Upper lobe of left lung (tissue), 6 donors: ENCODE results near the gene ACP7. TPM values are rescaled to one million over a fixed set of nuclear protein-coding genes. Genes with fewer than 3 reads are reported as not detected.
"Not testable (repeated sequence)": the region's sequence is repeated elsewhere in the genome, so short reads cannot be mapped to it uniquely, and the experiment has no call there.

ENCODE experiments used
- ATAC-seq, 2 donors: fragments of 200-7000 bp; cut with Tn5 transposase; one replicate each; pipeline ENCODE4 v1.9.1; 2022; ENCODE audit warnings: mild to moderate bottlenecking in 2 of 2, moderate library complexity in 2 of 2; ENCODE audit not compliant: low FRiP score in 2 of 2
- DNase-seq, 2 donors: peaks; one replicate each; pipeline ENCODE4 v3.0.0-alpha.2; 2019 to 2020
- H3K27ac ChIP-seq, 4 donors: fragments of 200-600 bp; sonication (generic); one replicate each; pipeline ENCODE4 v1.5.1; 2016 to 2019
- H3K27me3 ChIP-seq, 4 donors: fragments of 200-600 bp; sonication (generic); one replicate each; pipeline ENCODE4 v1.5.1; 2017 to 2019
- H3K36me3 ChIP-seq, 4 donors: fragments of 200-600 bp; sonication (generic); one replicate each; pipeline ENCODE4 v1.5.1; 2016 to 2019
- H3K4me1 ChIP-seq, 4 donors: fragments of 200-600 bp; sonication (generic); one replicate each; pipeline ENCODE4 v1.5.1; 2018 to 2019
- H3K4me3 ChIP-seq, 4 donors: fragments of 200-600 bp; sonication (generic); one replicate each; pipeline ENCODE4 v1.5.1; 2017 to 2019; ENCODE audit warnings: mild to moderate bottlenecking in 2 of 4, moderate library complexity in 1 of 4
- H3K9me3 ChIP-seq, 4 donors: fragments of 200-600 bp; sonication (generic); one replicate each; pipeline ENCODE4 v1.5.1; 2018 to 2019
- CTCF ChIP-seq, 6 experiments: fragments of 450-650 bp in 4 of 6; fragments of 200-600 bp in 2 of 6; sonication (generic) in 2 of 6; IDR thresholded peaks; one replicate each; pipeline ENCODE4 v1.5.1; 2016 to 2019; ENCODE audit warnings: antibody characterized with exemption in 6 of 6
- EP300 ChIP-seq, 4 donors: sonication (generic); formaldehyde crosslinking; IDR thresholded peaks; one replicate each; pipeline ENCODE4 v1.5.1; 2017; ENCODE audit warnings: antibody characterized with exemption in 4 of 4, control low read depth in 2 of 4
- POLR2A ChIP-seq, 4 donors: fragments of 450-650 bp; IDR thresholded peaks; one replicate each; pipeline ENCODE4 v1.5.1; 2016 to 2017; ENCODE audit warnings: antibody characterized with exemption in 4 of 4, mild to moderate bottlenecking in 2 of 4
- POLR2AphosphoS5 ChIP-seq, 2 donors: sonication (generic); formaldehyde crosslinking; IDR thresholded peaks; one replicate each; pipeline ENCODE4 v1.5.1; 2017; ENCODE audit warnings: antibody characterized with exemption in 2 of 2
- WGBS, 2 donors: methylation state at CpG; one replicate each; pipeline ENCODE4 v1.1.5; 2017 to 2018; 5-methylcytosine and 5-hydroxymethylcytosine counted together
- total RNA-seq, 6 donors: library from RNA; depleted of rRNA in 4 of 6; stranded (reverse); fragments of >200 nt in 4 of 6; gene quantifications; one replicate each; pipeline versions ENCODE4 v1.1.0 to v1.2.1, GENCODE V29; 2016 to 2021
- donor health status: DM: no; HTN: no; CAD: no; lungs with moderate emphysema.
- donor health status: DM: no; HTN: yes; CAD: no; lungs with severe emphysema.

Gene ACP7
- total RNA-seq, 6 donors from 2014 or later, result not detected

- H3K27ac ChIP-seq, result no peak overlapping the region
- no peak for ATAC-seq
- H3K9me3 ChIP-seq, result no peaks in the 10 kb centered on the region
- no peaks in the 10 kb centered on the region for H3K27me3 ChIP-seq
- no peak for DNase-seq
- TF ChIP-seq EP300 (IDR thresholded peaks at IDR 0.05), result no peak
- TF ChIP-seq POLR2AphosphoS5 (IDR thresholded peaks at IDR 0.05), result no peak
- no peak for TF ChIP-seq POLR2A (IDR thresholded peaks at IDR 0.05)
- TF ChIP-seq CTCF (IDR thresholded peaks at IDR 0.05), result no peak
- H3K4me1 ChIP-seq, result no peaks in the 10 kb centered on the region
- 50 to 51% methylated on average over 17 to 18 of the region's 18 CpGs for WGBS, 2 donors
- no peaks in the 10 kb centered on the region for H3K36me3 ChIP-seq
- H3K4me3 ChIP-seq, result no peak overlapping the region
These were observed 27.5 kb downstream of the ACP7 start for GRCh38 chr19:39111593-39112199.

- H3K36me3 ChIP-seq, result no peaks in the 10 kb centered on the region
- no peak overlapping the region for H3K4me3 ChIP-seq
- H3K4me1 ChIP-seq, result no peaks in the 10 kb centered on the region
- ATAC-seq (no peak), DNase-seq (no peak)
- H3K27me3 ChIP-seq, result no peaks in the 10 kb centered on the region
- 85 to 87% methylated on average over 14 to 15 of the region's 15 CpGs for WGBS, 2 donors
- no peaks in the 10 kb centered on the region for H3K9me3 ChIP-seq
- H3K27ac ChIP-seq, result no peak overlapping the region
- TF ChIP-seq POLR2AphosphoS5 (IDR thresholded peaks at IDR 0.05) (no peak), EP300 (IDR thresholded peaks at IDR 0.05) (no peak), CTCF (IDR thresholded peaks at IDR 0.05) (no peak), POLR2A (IDR thresholded peaks at IDR 0.05) (no peak)
These were observed 28.2 kb downstream of the ACP7 start for GRCh38 chr19:39112338-39112890.

- Histone ChIP-seq H3K4me3 (no peak overlapping the region), H3K4me1 (no peaks in the 10 kb centered on the region), H3K9me3 (no peaks in the 10 kb centered on the region), H3K27ac (no peak overlapping the region), H3K36me3 (no peaks in the 10 kb centered on the region), H3K27me3 (no peaks in the 10 kb centered on the region)
- DNase-seq (no peak), ATAC-seq (no peak)
- 74 to 82% methylated on average over 10 of the region's 10 CpGs for WGBS, 2 donors
- TF ChIP-seq POLR2AphosphoS5 (IDR thresholded peaks at IDR 0.05) (no peak), EP300 (IDR thresholded peaks at IDR 0.05) (no peak), CTCF (IDR thresholded peaks at IDR 0.05) (no peak), POLR2A (IDR thresholded peaks at IDR 0.05) (no peak)
These were observed 29.0 kb downstream of the ACP7 start for GRCh38 chr19:39113199-39113598.

GRCh38 chr19:39115105-39115847 is 31.1 kb downstream of the ACP7 start:
- TF ChIP-seq POLR2A (IDR thresholded peaks at IDR 0.05) (no peak), CTCF (IDR thresholded peaks at IDR 0.05) (no peak), EP300 (IDR thresholded peaks at IDR 0.05) (no peak), POLR2AphosphoS5 (IDR thresholded peaks at IDR 0.05) (no peak)
- 76 to 86% methylated on average over 11 of the region's 11 CpGs for WGBS, 2 donors

GRCh38 chr19:39117023-39117422 is 32.9 kb downstream of the ACP7 start:
- H3K9me3 ChIP-seq, H3K27me3 ChIP-seq, DNase-seq, H3K4me1 ChIP-seq, H3K36me3 ChIP-seq, ATAC-seq, H3K27ac ChIP-seq, H3K4me3 ChIP-seq: not testable (repeated sequence)
- WGBS, 2 donors, result 78 to 88% methylated on average over 8 of the region's 8 CpGs

More at GRCh38 chr19:39115105-39115847, 31.1 kb downstream of the ACP7 start:
- Histone ChIP-seq H3K27ac (no peak overlapping the region), H3K27me3 (no peaks in the 10 kb centered on the region), H3K9me3 (no peaks in the 10 kb centered on the region), H3K36me3 (no peaks in the 10 kb centered on the region), H3K4me1 (no peaks in the 10 kb centered on the region), H3K4me3 (no peak overlapping the region)
- no peak for DNase-seq
- no peak for ATAC-seq
